DMS53 (cell line): ENCODE data around the gene SLC8A3.

Experiments
- DNase-seq: peaks from one replicate; lab custom pipeline; 2025; lab: John Stamatoyannopoulos, UW

SLC8A3 gene

GRCh38 chr14:70067810-70068209 is 120.9 kb downstream of the SLC8A3 start:
- no peak for DNase-seq

GRCh38 chr14:70064136-70064865 is 124.5 kb downstream of the SLC8A3 start:
- no peak for DNase-seq

- no peak for DNase-seq
These were observed 127.6 kb downstream of the SLC8A3 start for GRCh38 chr14:70061108-70061507.

GRCh38 chr14:70059545-70059944 is 129.2 kb downstream of the SLC8A3 start:
- no peak for DNase-seq

- DNase-seq: no peak
These were observed 131.1 kb downstream of the SLC8A3 start for GRCh38 chr14:70057519-70058136.

GRCh38 chr14:70052990-70053389 is 135.8 kb downstream of the SLC8A3 start:
- no peak for DNase-seq

- peak; percentile 4 for DNase-seq
These were observed 138.6 kb downstream of the SLC8A3 start for GRCh38 chr14:70050136-70050535.

- no peak for DNase-seq
These were observed 139.1 kb downstream of the SLC8A3 start for GRCh38 chr14:70049605-70050004.

- DNase-seq: no peak
These were observed 140.5 kb downstream of the SLC8A3 start for GRCh38 chr14:70048313-70048654.

GRCh38 chr14:70047598-70048312 is 141.0 kb downstream of the SLC8A3 start:
- no peak for DNase-seq

- peak; percentile 83 for DNase-seq
These were observed 142.8 kb downstream of the SLC8A3 start for GRCh38 chr14:70045844-70046535.

- no peak for DNase-seq
These were observed 143.4 kb downstream of the SLC8A3 start for GRCh38 chr14:70045310-70045709.

GRCh38 chr14:70043001-70043400 is 145.8 kb downstream of the SLC8A3 start:
- DNase-seq: no peak

GRCh38 chr14:70036665-70037064 is 152.1 kb downstream of the SLC8A3 start:
- peak; percentile 32 for DNase-seq

- no peak for DNase-seq
These were observed 154.5 kb downstream of the SLC8A3 start for GRCh38 chr14:70034257-70034656.

GRCh38 chr14:70033561-70033960 is 155.2 kb downstream of the SLC8A3 start:
- DNase-seq: no peak

- DNase-seq: no peak
These were observed 155.6 kb downstream of the SLC8A3 start for GRCh38 chr14:70033116-70033515.

- no peak for DNase-seq
These were observed 156.3 kb downstream of the SLC8A3 start for GRCh38 chr14:70032447-70032846.

- no peak for DNase-seq
These were observed 156.7 kb downstream of the SLC8A3 start for GRCh38 chr14:70032016-70032415.

GRCh38 chr14:70029296-70030132 is 159.2 kb downstream of the SLC8A3 start:
- no peak for DNase-seq

- DNase-seq: peak; percentile 59
These were observed 160.8 kb downstream of the SLC8A3 start for GRCh38 chr14:70027785-70028428.
